Measurements from ENCODE around the gene SQSTM1. TPM values are rescaled to one million over a fixed set of nuclear protein-coding genes. Genes with fewer than 3 reads are reported as not detected.

The SQSTM1 gene
- total and polyA plus RNA-seq, 2 of the 8 experiments (the other 6 are each of a cell fraction or from before 2014, with no cell fraction given) = 78.6 to 110 TPM

GRCh38 chr5:179795863-179796833, 24.6 kb upstream of the SQSTM1 start (continued):
- TF ChIP-seq SIN3A (conservative IDR thresholded peaks at IDR 0.05 in 1 of 2, IDR thresholded peaks at IDR 0.05 in 1 of 2; ENCODE audit: low read depth in 1 of 2, low read length in 2 of 2) = peak in 1 of 2 experiments; percentile 29; a peak in 2 of 4 replicates
- TF ChIP-seq CHD2 (IDR thresholded peaks at IDR 0.05; ENCODE audit: low read length) = no peak
- peak; percentile 76 for TF ChIP-seq KDM4A (IDR thresholded peaks at IDR 0.05; ENCODE audit: low read depth, low read length, severe bottlenecking)
- TF ChIP-seq, protein P1, sequence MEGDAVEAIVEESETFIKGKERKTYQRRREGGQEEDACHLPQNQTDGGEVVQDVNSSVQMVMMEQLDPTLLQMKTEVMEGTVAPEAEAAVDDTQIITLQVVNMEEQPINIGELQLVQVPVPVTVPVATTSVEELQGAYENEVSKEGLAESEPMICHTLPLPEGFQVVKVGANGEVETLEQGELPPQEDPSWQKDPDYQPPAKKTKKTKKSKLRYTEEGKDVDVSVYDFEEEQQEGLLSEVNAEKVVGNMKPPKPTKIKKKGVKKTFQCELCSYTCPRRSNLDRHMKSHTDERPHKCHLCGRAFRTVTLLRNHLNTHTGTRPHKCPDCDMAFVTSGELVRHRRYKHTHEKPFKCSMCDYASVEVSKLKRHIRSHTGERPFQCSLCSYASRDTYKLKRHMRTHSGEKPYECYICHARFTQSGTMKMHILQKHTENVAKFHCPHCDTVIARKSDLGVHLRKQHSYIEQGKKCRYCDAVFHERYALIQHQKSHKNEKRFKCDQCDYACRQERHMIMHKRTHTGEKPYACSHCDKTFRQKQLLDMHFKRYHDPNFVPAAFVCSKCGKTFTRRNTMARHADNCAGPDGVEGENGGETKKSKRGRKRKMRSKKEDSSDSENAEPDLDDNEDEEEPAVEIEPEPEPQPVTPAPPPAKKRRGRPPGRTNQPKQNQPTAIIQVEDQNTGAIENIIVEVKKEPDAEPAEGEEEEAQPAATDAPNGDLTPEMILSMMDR (IDR thresholded peaks at IDR 0.05; ENCODE audit: control extremely low read depth in 1 of 3, insufficient read depth in 1 of 3, low read depth in 1 of 3, low read length in 3 of 3) = peak in 2 of 3 experiments; percentile 64 to 72; a peak in 3 of 4 replicates
- peak; percentile 35 to 64 for TF ChIP-seq RAD21 (IDR thresholded peaks at IDR 0.05 in 1 of 2, conservative IDR thresholded peaks at IDR 0.05 in 1 of 2; ENCODE audit: low read depth in 2 of 2, low read length in 2 of 2)
- TF ChIP-seq POLR2A (IDR thresholded peaks at IDR 0.05; ENCODE audit: control extremely low read depth in 1 of 2, low read depth in 2 of 2, low read length in 2 of 2) = peak in 1 of 2 experiments; percentile 44; a peak in 2 of 3 replicates
- TF ChIP-seq TEAD4 (IDR thresholded peaks at IDR 0.05; ENCODE audit: low read depth, low read length) = no peak
- no peak for TF ChIP-seq SAP30 (IDR thresholded peaks at IDR 0.05; ENCODE audit: insufficient read depth, insufficient replicate concordance, low read length)

Measured in H1 (cell line).